T-helper 2 cell treated with Interferon-gamma antibody and Interleukin-4, amounts not matched to agents 5 μg/mL and 100 μg/mL, for 36 hours (primary cell): ENCODE data around the gene CHD2.
"Not testable (repeated sequence)": the region's sequence is repeated elsewhere in the genome, so short reads cannot be mapped to it uniquely, and the experiment has no call there.

ENCODE experiments used
- DNase-seq: peaks from one replicate; pipeline ENCODE4 v3.0.0; 2021; ENCODE audit warnings: low spot score
- H3K27ac Mint-ChIP-seq: one replicate; pipeline ENCODE4 v1.8.0; 2021; ENCODE audit warnings: mild to moderate bottlenecking, mixed read lengths
- H3K27me3 Mint-ChIP-seq: one replicate; pipeline ENCODE4 v1.8.0; 2021; ENCODE audit warnings: low read depth, mixed read lengths
- H3K36me3 Mint-ChIP-seq: one replicate; pipeline ENCODE4 v1.8.0; 2021; ENCODE audit warnings: low read depth, mixed read lengths
- H3K4me1 Mint-ChIP-seq: one replicate; pipeline ENCODE4 v1.8.0; 2021; ENCODE audit warnings: low read depth, mixed read lengths
- H3K4me3 Mint-ChIP-seq: one replicate; pipeline ENCODE4 v1.8.0; 2022; ENCODE audit warnings: mild to moderate bottlenecking, moderate library complexity, mixed read lengths
- H3K9me3 Mint-ChIP-seq: one replicate; pipeline ENCODE4 v1.8.0; 2021; ENCODE audit warnings: mixed read lengths

The CHD2 gene

DNA sequence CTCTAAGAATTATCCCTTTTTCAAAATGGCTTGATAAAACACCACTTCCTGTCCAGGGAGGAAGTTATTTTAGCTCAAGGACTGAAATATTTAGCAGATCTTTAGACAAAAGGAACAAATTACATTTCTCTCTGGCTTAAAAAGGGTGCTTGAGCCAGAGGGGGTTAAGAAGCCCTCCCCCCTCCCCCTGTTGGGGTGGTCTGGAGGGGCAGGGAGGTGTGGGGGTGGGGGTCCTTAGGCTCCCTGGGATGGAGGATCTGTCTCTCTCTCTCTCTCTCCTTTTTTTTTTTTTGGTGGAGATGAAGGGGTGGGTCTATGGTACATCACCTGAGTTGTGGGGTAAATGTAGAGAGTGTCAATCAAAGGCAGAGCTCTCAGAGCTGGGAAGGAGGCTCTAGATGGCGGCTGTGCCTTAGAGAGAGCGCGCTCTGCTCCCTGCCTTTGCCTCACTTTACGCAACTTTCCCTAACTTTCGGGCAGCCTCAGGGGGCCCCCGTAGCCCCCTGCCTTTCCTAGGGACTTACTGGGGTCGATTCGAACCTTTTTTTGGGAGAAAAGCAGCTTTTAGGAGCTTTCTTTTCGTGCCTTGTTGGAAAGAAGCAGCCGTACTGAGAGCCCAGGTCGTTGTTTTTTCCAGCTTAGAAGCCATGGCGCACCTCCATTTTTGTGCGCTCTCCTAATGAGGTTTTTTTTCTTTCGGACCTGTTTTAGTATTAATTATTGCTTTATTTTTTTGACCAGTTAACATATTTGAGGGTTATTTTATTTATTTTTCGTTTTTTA lies at the start of gene CHD2:
TSS of gene CHD2 (plus strand) at position 377 of the 783 bp plus-strand sequence. CDS start 914 bp downstream, outside the sequence.
- peaks cover 76% of the 10 kb centered on the region for H3K36me3 Mint-ChIP-seq
- no peaks in the 10 kb centered on the region for H3K27me3 Mint-ChIP-seq
- H3K4me3 Mint-ChIP-seq, result peak within 1 kb of the TSS; percentile 97
- peak; percentile 71 for DNase-seq
- H3K9me3 Mint-ChIP-seq, result peaks cover 7% of the 10 kb centered on the region
- H3K27ac Mint-ChIP-seq, result peak within 1 kb of the TSS; percentile 99
- H3K4me1 Mint-ChIP-seq, result peaks cover 44% of the 10 kb centered on the region

DNA sequence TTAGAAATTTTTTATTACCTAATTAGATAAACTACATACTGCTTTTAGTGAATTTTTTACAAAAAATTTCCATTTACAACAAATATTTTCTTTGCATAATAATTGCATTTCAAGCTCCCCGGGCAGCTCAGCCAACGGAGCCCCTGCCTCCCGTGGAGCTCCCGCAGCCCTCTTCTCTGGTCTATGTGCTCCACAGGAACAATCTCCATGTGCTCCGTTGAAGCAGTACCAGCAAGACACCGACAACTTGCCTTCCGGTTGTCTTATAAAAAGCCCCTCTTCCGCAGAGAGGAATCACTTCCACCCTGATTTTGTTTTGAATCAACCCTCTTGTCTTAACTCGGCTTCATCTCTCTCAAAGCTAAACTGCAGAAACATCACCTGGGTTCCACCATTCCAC lies 46.9 kb upstream of the CHD2 start:
- Mint-ChIP-seq H3K9me3 (peaks cover 3% of the 10 kb centered on the region), H3K4me3 (no peak overlapping the region), H3K27me3 (no peaks in the 10 kb centered on the region), H3K36me3 (no peaks in the 10 kb centered on the region), H3K4me1 (peaks cover 12% of the 10 kb centered on the region), H3K27ac (no peak overlapping the region)
- no peak for DNase-seq

GRCh38 chr15:92861742-92862141 lies 38.4 kb upstream of the CHD2 start:
- Mint-ChIP-seq H3K4me1 (no peaks in the 10 kb centered on the region), H3K36me3 (peaks cover 5% of the 10 kb centered on the region), H3K4me3 (no peak overlapping the region), H3K27me3 (no peaks in the 10 kb centered on the region), H3K27ac (no peak overlapping the region), H3K9me3 (peaks cover 14% of the 10 kb centered on the region)
- no peak for DNase-seq

DNA sequence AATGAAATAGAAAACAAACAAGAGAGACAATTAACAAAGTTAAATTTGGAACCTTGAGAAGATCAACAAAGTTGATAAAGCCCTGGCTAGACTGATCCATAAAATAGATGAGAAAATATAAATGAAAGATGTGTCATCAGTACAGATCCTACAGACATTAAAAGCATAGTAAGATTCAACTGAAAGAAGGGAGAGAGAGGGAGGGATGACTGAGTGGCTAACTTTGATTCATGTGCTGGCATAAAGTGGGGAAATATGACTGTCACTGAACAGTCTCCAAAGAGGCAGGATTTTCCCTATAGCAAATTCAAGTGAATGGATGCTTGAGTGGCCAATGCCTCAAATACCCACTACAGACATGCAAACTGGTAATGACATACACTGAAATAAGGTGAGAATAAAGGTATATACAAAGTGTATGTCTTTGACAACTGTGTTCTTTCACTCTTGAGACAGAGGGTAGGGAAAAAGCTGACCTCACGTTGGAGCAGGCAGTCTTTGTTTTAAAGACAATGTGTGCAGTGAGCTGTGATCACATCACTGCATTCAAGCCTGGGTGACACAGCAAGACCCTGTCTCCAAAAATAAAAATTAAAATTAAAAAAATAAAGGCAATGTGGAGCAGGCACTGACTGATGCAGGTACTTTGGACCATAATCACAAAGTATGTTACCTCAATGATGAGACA lies 35.9 kb upstream of the CHD2 start:
- peaks cover 5% of the 10 kb centered on the region for H3K36me3 Mint-ChIP-seq
- H3K4me1 Mint-ChIP-seq, result no peaks in the 10 kb centered on the region
- H3K27ac Mint-ChIP-seq, result no peak overlapping the region
- DNase-seq, result no peak
- H3K27me3 Mint-ChIP-seq, result no peaks in the 10 kb centered on the region
- H3K4me3 Mint-ChIP-seq, result no peak overlapping the region
- H3K9me3 Mint-ChIP-seq, result peaks cover 14% of the 10 kb centered on the region

DNA sequence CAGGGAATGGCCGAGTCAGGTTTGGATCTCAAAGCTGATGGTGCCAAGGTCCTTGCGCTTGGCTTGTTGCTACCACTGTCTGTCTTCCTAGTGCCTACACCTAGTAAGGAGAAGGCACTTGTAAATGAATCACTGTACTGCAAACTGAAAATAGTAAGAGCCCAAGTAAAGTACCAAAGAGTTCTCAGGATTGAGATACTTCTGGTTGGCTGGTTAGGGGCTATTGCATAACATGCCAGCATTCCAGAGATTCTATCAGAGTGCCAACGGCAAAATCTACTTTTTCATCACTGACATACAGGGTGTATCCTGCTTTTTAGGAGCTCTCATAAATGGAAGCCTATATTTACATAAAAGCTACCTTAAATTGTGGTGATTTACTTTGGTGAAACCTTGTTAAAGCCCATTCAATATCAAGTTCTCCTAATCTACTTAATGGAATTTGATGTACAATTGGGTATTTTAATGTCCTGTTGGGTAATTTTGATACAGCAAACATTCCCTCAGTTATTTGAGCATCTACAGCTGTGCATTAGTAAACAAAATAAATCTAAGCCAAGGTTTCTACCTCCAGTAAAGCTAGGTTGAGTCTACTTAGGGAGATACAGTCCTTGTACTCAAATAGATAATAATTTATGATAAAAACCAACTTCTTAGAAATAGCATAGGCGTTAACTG lies 30.7 kb upstream of the CHD2 start:
- peaks cover 8% of the 10 kb centered on the region for H3K4me1 Mint-ChIP-seq
- peaks cover under 1% of the 10 kb centered on the region for H3K9me3 Mint-ChIP-seq
- DNase-seq, result no peak
- H3K27me3 Mint-ChIP-seq, result peaks cover 2% of the 10 kb centered on the region
- H3K4me3 Mint-ChIP-seq, result no peak overlapping the region
- H3K36me3 Mint-ChIP-seq, result no peaks in the 10 kb centered on the region
- no peak overlapping the region for H3K27ac Mint-ChIP-seq

DNA sequence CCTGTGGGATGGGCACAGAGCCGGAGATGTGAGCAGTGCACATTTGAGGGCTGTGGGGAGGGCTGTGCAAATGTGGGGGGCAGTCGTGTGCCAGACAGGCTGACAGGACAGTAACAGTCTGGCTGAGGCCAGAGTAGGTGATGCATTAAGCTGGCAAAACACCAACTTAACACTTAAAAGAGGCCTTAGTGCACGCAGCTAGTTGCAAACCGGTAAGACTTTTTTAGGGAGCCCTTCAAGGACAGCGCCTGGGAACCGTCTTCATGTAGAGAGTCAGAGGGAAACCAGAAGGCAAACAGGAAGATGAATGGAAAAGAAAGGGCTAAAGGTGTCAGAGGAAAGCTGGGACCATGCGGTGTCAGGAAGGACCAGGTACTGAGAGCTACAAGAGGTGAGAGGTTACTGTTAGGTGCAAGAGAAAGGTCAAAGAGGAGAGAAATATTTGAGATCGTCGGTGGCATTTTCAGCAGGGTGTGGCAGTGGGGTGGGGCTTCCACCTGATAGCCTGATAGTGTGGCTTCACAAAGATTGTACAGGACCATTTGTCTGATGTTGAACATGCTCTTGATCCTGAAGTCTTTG lies 30.0 kb upstream of the CHD2 start:
- H3K4me3 Mint-ChIP-seq, result no peak overlapping the region
- no peak overlapping the region for H3K27ac Mint-ChIP-seq
- H3K27me3 Mint-ChIP-seq, result peaks cover 2% of the 10 kb centered on the region
- H3K9me3 Mint-ChIP-seq, result no peaks in the 10 kb centered on the region
- H3K36me3 Mint-ChIP-seq, result no peaks in the 10 kb centered on the region
- no peak for DNase-seq
- peaks cover 8% of the 10 kb centered on the region for H3K4me1 Mint-ChIP-seq

GRCh38 chr15:92872967-92873366 lies 27.2 kb upstream of the CHD2 start:
- not testable (repeated sequence) for H3K27ac Mint-ChIP-seq, H3K4me3 Mint-ChIP-seq, DNase-seq, H3K4me1 Mint-ChIP-seq, H3K27me3 Mint-ChIP-seq, H3K9me3 Mint-ChIP-seq, H3K36me3 Mint-ChIP-seq

- peaks cover 28% of the 10 kb centered on the region for H3K4me1 Mint-ChIP-seq
- no peak overlapping the region for H3K4me3 Mint-ChIP-seq
- H3K9me3 Mint-ChIP-seq, result no peaks in the 10 kb centered on the region
- no peaks in the 10 kb centered on the region for H3K27me3 Mint-ChIP-seq
- DNase-seq, result no peak
- H3K27ac Mint-ChIP-seq, result no peak overlapping the region
- peaks cover 2% of the 10 kb centered on the region for H3K36me3 Mint-ChIP-seq
Observed at GRCh38 chr15:92877000-92877399, 23.1 kb upstream of the CHD2 start.

GRCh38 chr15:92877416-92877815 lies 22.7 kb upstream of the CHD2 start:
- Mint-ChIP-seq H3K4me1 (peaks cover 30% of the 10 kb centered on the region), H3K27ac (no peak overlapping the region), H3K9me3 (no peaks in the 10 kb centered on the region), H3K4me3 (no peak overlapping the region), H3K36me3 (peaks cover 2% of the 10 kb centered on the region), H3K27me3 (no peaks in the 10 kb centered on the region)
- DNase-seq, result no peak

DNA sequence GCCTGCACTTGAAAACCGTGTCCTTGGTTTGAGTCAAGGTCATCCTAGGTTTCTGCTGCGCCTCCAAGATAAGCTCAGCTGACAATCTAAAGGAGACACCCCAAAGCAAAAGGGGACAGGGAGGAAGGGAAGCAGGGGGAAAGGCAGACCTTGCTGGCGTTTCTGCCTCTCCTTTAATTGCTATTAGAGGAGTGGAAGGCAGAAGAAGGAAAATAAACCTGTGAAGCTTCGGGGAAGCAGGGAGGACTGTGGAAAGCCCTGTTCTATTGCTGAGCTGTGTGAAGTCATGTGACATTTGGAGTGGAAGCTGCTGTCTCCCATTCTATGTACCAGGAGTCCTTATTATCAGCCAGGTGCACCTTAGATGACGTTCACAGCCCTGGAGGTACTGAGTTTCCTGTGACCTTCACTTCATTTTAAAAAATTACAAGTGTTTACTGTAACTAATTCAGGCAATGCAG lies 21.5 kb upstream of the CHD2 start:
- DNase-seq, result no peak
- Mint-ChIP-seq H3K36me3 (peaks cover 5% of the 10 kb centered on the region), H3K4me3 (no peak overlapping the region), H3K9me3 (no peaks in the 10 kb centered on the region), H3K4me1 (peaks cover 30% of the 10 kb centered on the region), H3K27ac (no peak overlapping the region), H3K27me3 (peaks cover 2% of the 10 kb centered on the region)

- Mint-ChIP-seq H3K27ac (peak overlapping the region; percentile 97), H3K9me3 (no peaks in the 10 kb centered on the region), H3K4me1 (peaks cover 36% of the 10 kb centered on the region), H3K4me3 (peak overlapping the region; percentile 58), H3K36me3 (peaks cover 20% of the 10 kb centered on the region), H3K27me3 (peaks cover 4% of the 10 kb centered on the region)
- DNase-seq, result no peak
Observed at GRCh38 chr15:92879949-92880725, 20.0 kb upstream of the CHD2 start.

GRCh38 chr15:92880796-92881195 lies 19.3 kb upstream of the CHD2 start:
- Mint-ChIP-seq H3K27ac (peak overlapping the region; percentile 97), H3K4me1 (peaks cover 43% of the 10 kb centered on the region), H3K27me3 (peaks cover 4% of the 10 kb centered on the region), H3K9me3 (no peaks in the 10 kb centered on the region), H3K4me3 (peak overlapping the region; percentile 94), H3K36me3 (peaks cover 26% of the 10 kb centered on the region)
- no peak for DNase-seq

DNA sequence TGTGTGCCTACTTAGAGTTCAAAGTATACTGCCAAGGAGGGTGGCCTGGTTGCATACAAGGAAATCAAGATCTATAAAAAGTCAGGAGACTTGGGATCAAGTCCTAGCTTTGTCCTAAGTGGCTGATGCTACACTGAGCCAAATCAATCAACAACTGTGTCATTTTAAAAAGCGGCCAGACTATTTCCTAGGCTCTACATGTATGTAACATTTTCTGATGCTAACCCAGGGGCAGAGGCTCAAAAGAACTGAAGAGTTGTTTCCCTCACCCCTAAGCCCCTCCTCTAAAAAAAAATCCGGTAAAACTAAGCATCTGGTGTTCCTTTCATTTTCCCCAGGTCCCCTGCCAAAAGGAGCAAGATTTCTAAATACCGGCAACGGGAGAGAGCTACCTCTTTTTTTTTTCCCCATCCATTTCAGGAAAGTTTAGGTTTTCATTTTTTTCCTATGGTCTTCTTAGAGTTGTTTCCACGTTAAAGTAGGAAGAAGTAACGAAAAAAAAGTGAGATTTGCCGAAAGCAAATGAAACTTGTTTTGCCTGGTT lies 18.8 kb upstream of the CHD2 start:
- Mint-ChIP-seq H3K36me3 (peaks cover 31% of the 10 kb centered on the region), H3K4me3 (peak overlapping the region; percentile 94), H3K27me3 (peaks cover 4% of the 10 kb centered on the region), H3K9me3 (no peaks in the 10 kb centered on the region), H3K4me1 (peaks cover 47% of the 10 kb centered on the region), H3K27ac (peak overlapping the region; percentile 97)
- no peak for DNase-seq
